ENCODE results near the gene MYOC.
"Not testable (repeated sequence)": the region's sequence is repeated elsewhere in the genome, so short reads cannot be mapped to it uniquely, and the experiment has no call there.

The MYOC gene

GRCh38 chr1:171652234-171652822 is at the start of gene MYOC:
Gene MYOC (minus strand): TSS chr1:171652688. CDS start chr1:171652611, 77 bp downstream.
- DNase-seq (ENCODE audit: low read depth, low spot score), result no peak

- no peak for DNase-seq (ENCODE audit: low read depth, low spot score)
These were observed 47.0 kb upstream of the MYOC start for GRCh38 chr1:171699531-171699930.

- DNase-seq (ENCODE audit: low read depth, low spot score), result not testable (repeated sequence)
These were observed 43.3 kb upstream of the MYOC start for GRCh38 chr1:171695772-171696171.

GRCh38 chr1:171693541-171693940 is 41.1 kb upstream of the MYOC start:
- not testable (repeated sequence) for DNase-seq (ENCODE audit: low read depth, low spot score)

GRCh38 chr1:171683870-171684269 is 31.4 kb upstream of the MYOC start:
- DNase-seq (ENCODE audit: low read depth, low spot score), result no peak

- DNase-seq (ENCODE audit: low read depth, low spot score), result no peak
These were observed 27.9 kb upstream of the MYOC start for GRCh38 chr1:171680339-171680738.

GRCh38 chr1:171676823-171677222 is 24.3 kb upstream of the MYOC start:
- DNase-seq (ENCODE audit: low read depth, low spot score), result no peak

GRCh38 chr1:171674431-171675405 is 22.2 kb upstream of the MYOC start:
- DNase-seq (ENCODE audit: low read depth, low spot score), result no peak

- DNase-seq (ENCODE audit: low read depth, low spot score), result no peak
These were observed 18.3 kb upstream of the MYOC start for GRCh38 chr1:171670739-171671138.

GRCh38 chr1:171668372-171668771 is 15.9 kb upstream of the MYOC start:
- no peak for DNase-seq (ENCODE audit: low read depth, low spot score)

- DNase-seq (ENCODE audit: low read depth, low spot score), result no peak
These were observed 13.8 kb upstream of the MYOC start for GRCh38 chr1:171666114-171666769.

GRCh38 chr1:171664976-171665375 is 12.5 kb upstream of the MYOC start:
- no peak for DNase-seq (ENCODE audit: low read depth, low spot score)

- no peak for DNase-seq (ENCODE audit: low read depth, low spot score)
These were observed 11.5 kb upstream of the MYOC start for GRCh38 chr1:171663854-171664575.

GRCh38 chr1:171663036-171663853 is 10.8 kb upstream of the MYOC start:
- no peak for DNase-seq (ENCODE audit: low read depth, low spot score)

- no peak for DNase-seq (ENCODE audit: low read depth, low spot score)
These were observed 8.7 kb upstream of the MYOC start for GRCh38 chr1:171661076-171661650.

GRCh38 chr1:171656206-171656605 is 3.7 kb upstream of the MYOC start:
- DNase-seq (ENCODE audit: low read depth, low spot score), result not testable (repeated sequence)

- no peak for DNase-seq (ENCODE audit: low read depth, low spot score)
These were observed 3.2 kb upstream of the MYOC start for GRCh38 chr1:171655746-171656116.

- no peak for DNase-seq (ENCODE audit: low read depth, low spot score)
These were observed 2.7 kb upstream of the MYOC start for GRCh38 chr1:171654942-171655745.

GRCh38 chr1:171654201-171654941 is 1.9 kb upstream of the MYOC start:
- DNase-seq (ENCODE audit: low read depth, low spot score), result no peak

All from iPS DF 19.7 (cell line).